Tibial nerve (tissue), 4 donors: Measurements from ENCODE around the gene LDHB. TPM values are rescaled to one million over a fixed set of nuclear protein-coding genes. Genes with fewer than 3 reads are reported as not detected.

ENCODE experiments used
- DNase-seq, 2 donors: peaks; one replicate each; pipeline ENCODE4 v3.0.0-alpha.2; 2019; ENCODE audit warnings: low spot score in 2 of 2
- H3K27ac ChIP-seq, 4 donors: fragments of 200-600 bp; sonication (generic) in 3 of 4; one replicate each; pipeline ENCODE4 v1.5.1; 2017 to 2019; ENCODE audit warnings: mild to moderate bottlenecking in 1 of 4
- H3K27me3 ChIP-seq, 2 donors: fragments of 200-600 bp; sonication (generic) in 1 of 2; one replicate each; pipeline versions ENCODE4 v1.5.1 to v1.6.0; 2017 to 2019
- H3K36me3 ChIP-seq, 3 donors: fragments of 200-600 bp; sonication (generic); one replicate each; pipeline ENCODE4 v1.5.1; 2018 to 2019
- H3K4me1 ChIP-seq, 4 donors: fragments of 200-600 bp; sonication (generic) in 3 of 4; one replicate each; pipeline ENCODE4 v1.5.1; 2017 to 2019
- H3K4me3 ChIP-seq, 4 donors: fragments of 200-600 bp; sonication (generic) in 3 of 4; one replicate each; pipeline ENCODE4 v1.5.1; 2017 to 2019; ENCODE audit warnings: mild to moderate bottlenecking in 1 of 4, moderate library complexity in 1 of 4
- H3K9me3 ChIP-seq, 4 donors: fragments of 200-600 bp; sonication (generic) in 3 of 4; one replicate each; pipeline ENCODE4 v1.5.1; 2017 to 2019
- CTCF ChIP-seq, 5 experiments: fragments of 200-600 bp in 3 of 5; fragments of 450-650 bp in 2 of 5; sonication (generic) in 3 of 5; IDR thresholded peaks; one replicate each; pipeline ENCODE4 v1.5.1; 2016 to 2019; ENCODE audit warnings: antibody characterized with exemption in 5 of 5, mild to moderate bottlenecking in 3 of 5, moderate library complexity in 2 of 5
- EP300 ChIP-seq, 2 donors: sonication (generic); formaldehyde crosslinking; IDR thresholded peaks; one replicate each; pipeline ENCODE4 v1.6.1; 2017; ENCODE audit warnings: antibody characterized with exemption in 2 of 2, mild to moderate bottlenecking in 1 of 2
- POLR2A ChIP-seq, 2 donors: fragments of 450-650 bp; IDR thresholded peaks; one replicate each; pipeline ENCODE4 v1.6.1; 2017; ENCODE audit warnings: antibody characterized with exemption in 2 of 2, mild to moderate bottlenecking in 2 of 2, moderate library complexity in 2 of 2
- WGBS, 2 donors: methylation state at CpG; one replicate each; pipeline ENCODE4 v1.1.5; 2018; 5-methylcytosine and 5-hydroxymethylcytosine counted together
- total RNA-seq, 4 donors: library from RNA; depleted of rRNA; stranded (reverse); fragments of >200 nt; gene quantifications; one replicate each; pipeline ENCODE4 v1.1.0, GENCODE V29; 2016

The LDHB gene
- total RNA-seq, 4 donors from 2014 or later: 214 to 283 (median 247) TPM

GRCh38 chr12:21642707-21643389 is 14.8 kb downstream of the LDHB start:
- 67 to 68% methylated on average over 1 of the region's 1 CpG for WGBS, 2 donors
- no peaks in the 10 kb centered on the region for H3K27me3 ChIP-seq
- H3K9me3 ChIP-seq: no peaks in the 10 kb centered on the region
- DNase-seq: no peak
- H3K27ac ChIP-seq: no peak overlapping the region
- peaks cover 0 to 81% (median 0%) of the 10 kb centered on the region in 3 donors for H3K36me3 ChIP-seq
- H3K4me1 ChIP-seq: peaks cover 0 to 10% (median 0%) of the 10 kb centered on the region in 4 donors
- no peak overlapping the region for H3K4me3 ChIP-seq
- TF ChIP-seq POLR2A (IDR thresholded peaks at IDR 0.05) (no peak), EP300 (IDR thresholded peaks at IDR 0.05) (no peak), CTCF (IDR thresholded peaks at IDR 0.05) (no peak)

GRCh38 chr12:21638054-21638891 is 19.4 kb downstream of the LDHB start:
- no peak overlapping the region for H3K4me3 ChIP-seq
- no peak overlapping the region for H3K27ac ChIP-seq
- TF ChIP-seq CTCF (IDR thresholded peaks at IDR 0.05) (no peak), POLR2A (IDR thresholded peaks at IDR 0.05) (no peak), EP300 (IDR thresholded peaks at IDR 0.05) (no peak)
- H3K36me3 ChIP-seq: peaks cover 0 to 80% (median 3%) of the 10 kb centered on the region in 3 donors
- peaks cover 0 to 8% (median 0%) of the 10 kb centered on the region in 4 donors for H3K4me1 ChIP-seq
- H3K9me3 ChIP-seq: no peaks in the 10 kb centered on the region
- DNase-seq: no peak
- WGBS, 2 donors: 12 to 24% methylated on average over 1 of the region's 1 CpG
- H3K27me3 ChIP-seq: no peaks in the 10 kb centered on the region

GRCh38 chr12:21634245-21634644 is 23.4 kb downstream of the LDHB start:
- Histone ChIP-seq H3K9me3 (no peaks in the 10 kb centered on the region), H3K27ac (no peak overlapping the region), H3K4me1 (peaks cover 0 to 5% (median 0%) of the 10 kb centered on the region in 4 donors), H3K27me3 (no peaks in the 10 kb centered on the region), H3K4me3 (no peak overlapping the region), H3K36me3 (peaks cover 0 to 79% (median 3%) of the 10 kb centered on the region in 3 donors)
- 93 to 100% methylated on average over 3 of the region's 3 CpGs for WGBS, 2 donors
- TF ChIP-seq CTCF (IDR thresholded peaks at IDR 0.05) (no peak), EP300 (IDR thresholded peaks at IDR 0.05) (no peak), POLR2A (IDR thresholded peaks at IDR 0.05) (no peak)
- DNase-seq: no peak

- peaks cover 0 to 57% (median 3%) of the 10 kb centered on the region in 3 donors for H3K36me3 ChIP-seq
- TF ChIP-seq EP300 (IDR thresholded peaks at IDR 0.05) (no peak), CTCF (IDR thresholded peaks at IDR 0.05) (no peak), POLR2A (IDR thresholded peaks at IDR 0.05) (no peak)
- WGBS, 2 donors: 33 to 39% methylated on average over 2 of the region's 2 CpGs
- H3K27ac ChIP-seq: no peak overlapping the region
- no peak for DNase-seq
- H3K4me3 ChIP-seq: no peak overlapping the region
- no peaks in the 10 kb centered on the region for H3K4me1 ChIP-seq
- peaks cover 0 to 3% (median 0%) of the 10 kb centered on the region in 4 donors for H3K9me3 ChIP-seq
- no peaks in the 10 kb centered on the region for H3K27me3 ChIP-seq
These were observed 26.3 kb downstream of the LDHB start for GRCh38 chr12:21631367-21631766.

GRCh38 chr12:21627924-21628323 is 29.7 kb downstream of the LDHB start:
- Histone ChIP-seq H3K27ac (no peak overlapping the region), H3K9me3 (peaks cover 0 to 3% (median 0%) of the 10 kb centered on the region in 4 donors), H3K27me3 (no peaks in the 10 kb centered on the region), H3K36me3 (peaks cover 0 to 25% (median 0%) of the 10 kb centered on the region in 3 donors), H3K4me1 (no peaks in the 10 kb centered on the region), H3K4me3 (no peak overlapping the region)
- WGBS, 2 donors: 92 to 94% methylated on average over 2 of the region's 2 CpGs
- TF ChIP-seq CTCF (IDR thresholded peaks at IDR 0.05) (no peak), EP300 (IDR thresholded peaks at IDR 0.05) (no peak), POLR2A (IDR thresholded peaks at IDR 0.05) (no peak)
- no peak for DNase-seq
